Measurements from ENCODE around the gene MAD1L1. TPM values are rescaled to one million over a fixed set of nuclear protein-coding genes. Genes with fewer than 3 reads are reported as not detected.
A peak's percentile ranks its signal among the peaks of the same experiment; 100 is the strongest.

MAD1L1 gene
- total and polyA plus RNA-seq, 7 donors, result 11.7 to 17.5 (median 15.6) TPM

DNA sequence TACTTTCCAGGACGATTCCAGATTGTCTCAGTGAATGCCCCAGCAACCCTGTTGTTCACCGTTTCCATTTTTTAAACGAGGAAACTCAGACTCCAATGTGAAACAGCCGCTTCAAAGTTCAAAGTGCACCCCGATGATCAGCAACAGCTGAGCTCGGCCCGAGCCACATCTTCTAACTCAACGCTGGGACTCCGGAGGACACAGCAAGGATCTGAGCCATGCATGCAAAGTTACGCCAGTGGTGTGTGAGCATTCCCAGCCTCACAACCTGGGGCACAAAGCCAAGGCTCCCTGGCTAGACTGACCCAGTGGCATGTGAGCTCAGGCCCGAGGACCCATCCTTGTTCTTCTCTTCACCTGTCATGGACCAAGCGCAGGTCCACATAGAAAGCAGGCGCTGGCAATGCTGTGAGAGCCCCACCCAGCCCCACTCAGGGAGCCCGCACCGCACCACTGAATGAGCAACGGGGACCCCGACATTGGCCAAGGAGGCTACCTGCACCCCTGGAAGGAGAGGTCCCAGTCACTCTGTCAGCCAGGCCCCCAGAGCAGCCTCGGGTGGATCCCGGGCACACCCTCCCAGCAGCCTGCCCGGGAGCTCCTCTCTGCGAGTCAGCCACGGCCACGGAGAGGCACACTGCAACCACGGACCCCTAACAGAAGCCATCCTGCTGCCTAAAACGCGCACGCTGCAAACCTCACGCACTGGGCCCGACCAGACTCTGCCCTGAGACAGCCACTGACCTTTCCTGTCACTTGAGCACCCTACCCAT is 82.9 kb downstream of the MAD1L1 start:
- peaks cover 0 to 20% of the 10 kb centered on the region in 2 donors for H3K36me3 ChIP-seq (ENCODE audit: insufficient read depth in 1 of 2, low read depth in 1 of 2)
- peak; percentile 77 to 88 (median 86) for ATAC-seq
- peaks cover 27% of the 10 kb centered on the region for H3K4me1 ChIP-seq
- DNase-seq, result peak; percentile 35 to 78
- TF ChIP-seq, protein P1, sequence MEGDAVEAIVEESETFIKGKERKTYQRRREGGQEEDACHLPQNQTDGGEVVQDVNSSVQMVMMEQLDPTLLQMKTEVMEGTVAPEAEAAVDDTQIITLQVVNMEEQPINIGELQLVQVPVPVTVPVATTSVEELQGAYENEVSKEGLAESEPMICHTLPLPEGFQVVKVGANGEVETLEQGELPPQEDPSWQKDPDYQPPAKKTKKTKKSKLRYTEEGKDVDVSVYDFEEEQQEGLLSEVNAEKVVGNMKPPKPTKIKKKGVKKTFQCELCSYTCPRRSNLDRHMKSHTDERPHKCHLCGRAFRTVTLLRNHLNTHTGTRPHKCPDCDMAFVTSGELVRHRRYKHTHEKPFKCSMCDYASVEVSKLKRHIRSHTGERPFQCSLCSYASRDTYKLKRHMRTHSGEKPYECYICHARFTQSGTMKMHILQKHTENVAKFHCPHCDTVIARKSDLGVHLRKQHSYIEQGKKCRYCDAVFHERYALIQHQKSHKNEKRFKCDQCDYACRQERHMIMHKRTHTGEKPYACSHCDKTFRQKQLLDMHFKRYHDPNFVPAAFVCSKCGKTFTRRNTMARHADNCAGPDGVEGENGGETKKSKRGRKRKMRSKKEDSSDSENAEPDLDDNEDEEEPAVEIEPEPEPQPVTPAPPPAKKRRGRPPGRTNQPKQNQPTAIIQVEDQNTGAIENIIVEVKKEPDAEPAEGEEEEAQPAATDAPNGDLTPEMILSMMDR (IDR thresholded peaks at IDR 0.05), result no peak
- H3K27me3 ChIP-seq (ENCODE audit: insufficient read depth in 3 of 3, low read length in 2 of 3), result no peaks in the 10 kb centered on the region
- H3K27ac ChIP-seq, result no peak overlapping the region
- 59 to 78% (median 59%) methylated on average over 28 to 29 of the region's 29 CpGs for WGBS, 3 donors
- intact Hi-C loops (cut with DNase I), result loop anchor here in 1 of 2 donors (5.0 kb wide), 1 partner anchor 43 kb away; no protein-coding TSS in a partner anchor
- no peak overlapping the region for H3K4me3 ChIP-seq
- H3K9me3 ChIP-seq, result no peaks in the 10 kb centered on the region

DNA sequence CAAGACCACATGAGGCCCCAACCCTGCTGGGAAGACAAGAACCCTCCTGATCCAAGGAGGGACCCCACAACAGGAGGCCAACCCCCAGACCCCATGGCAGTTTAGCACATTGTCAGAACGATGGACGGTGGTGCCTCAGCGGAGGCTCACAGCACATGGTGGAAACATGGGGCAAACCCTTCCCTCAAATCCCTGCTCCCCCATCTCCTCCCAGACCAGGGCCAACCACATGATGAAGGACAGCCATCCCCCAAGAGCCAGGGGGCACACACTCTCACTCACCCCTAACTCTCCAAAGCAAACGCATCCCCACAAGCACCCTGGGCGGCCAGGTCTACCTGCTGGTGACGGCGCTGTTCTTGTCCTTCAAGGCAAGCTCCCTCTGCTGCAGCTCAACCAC is 83.9 kb downstream of the MAD1L1 start:
- TF ChIP-seq, protein P1 (IDR thresholded peaks at IDR 0.05), result no peak
- WGBS, 3 donors, result 96 to 99% (median 97%) methylated on average over 7 of the region's 7 CpGs

DNA sequence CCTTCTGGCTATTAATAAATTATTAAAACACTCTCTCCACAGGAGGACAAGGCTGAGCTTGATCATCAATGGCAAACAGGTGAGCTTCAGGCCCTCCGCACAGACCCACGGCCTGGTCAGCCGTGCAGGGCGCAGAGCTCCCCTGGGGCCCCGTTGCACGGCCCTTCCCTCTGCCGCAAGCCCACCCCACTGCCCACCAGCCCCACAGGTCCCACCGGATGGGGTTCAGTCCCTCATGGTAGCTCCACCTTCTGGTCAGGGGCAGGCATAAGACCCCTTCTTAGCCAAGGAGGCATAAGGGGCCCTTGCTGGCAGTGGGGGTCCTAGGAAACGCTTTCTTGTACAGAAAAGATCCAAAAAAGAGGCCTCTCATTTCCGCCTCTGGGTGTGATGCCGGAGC is 84.6 kb downstream of the MAD1L1 start:
- peaks cover 27% of the 10 kb centered on the region for H3K4me1 ChIP-seq
- H3K36me3 ChIP-seq (ENCODE audit: insufficient read depth in 1 of 2, low read depth in 1 of 2), result peaks cover 0 to 20% of the 10 kb centered on the region in 2 donors
- TF ChIP-seq, protein P1 (IDR thresholded peaks at IDR 0.05), result no peak
- H3K27ac ChIP-seq, result no peak overlapping the region
- no peak overlapping the region for H3K4me3 ChIP-seq
- ATAC-seq (no peak), DNase-seq (no peak)
- 95 to 97% (median 97%) methylated on average over 10 to 11 of the region's 11 CpGs for WGBS, 3 donors
- no peaks in the 10 kb centered on the region for H3K27me3 ChIP-seq (ENCODE audit: insufficient read depth in 3 of 3, low read length in 2 of 3)
- intact Hi-C loops (cut with DNase I), result loop anchor here in 1 of 2 donors (5.0 kb wide), 1 partner anchor 41 kb away; no protein-coding TSS in a partner anchor
- H3K9me3 ChIP-seq, result no peaks in the 10 kb centered on the region

More for the DNA sequence above, 83.9 kb downstream of the MAD1L1 start:
- intact Hi-C loops (cut with DNase I), result loop anchor here in 1 of 2 donors (5.0 kb wide), 1 partner anchor 42 kb away; no protein-coding TSS in a partner anchor
- ATAC-seq (no peak), DNase-seq (no peak)
- Histone ChIP-seq H3K36me3 (ENCODE audit: insufficient read depth in 1 of 2, low read depth in 1 of 2) (peaks cover 0 to 20% of the 10 kb centered on the region in 2 donors), H3K4me3 (no peak overlapping the region), H3K9me3 (no peaks in the 10 kb centered on the region), H3K4me1 (peaks cover 27% of the 10 kb centered on the region), H3K27me3 (ENCODE audit: insufficient read depth in 3 of 3, low read length in 2 of 3) (no peaks in the 10 kb centered on the region), H3K27ac (no peak overlapping the region)

DNA sequence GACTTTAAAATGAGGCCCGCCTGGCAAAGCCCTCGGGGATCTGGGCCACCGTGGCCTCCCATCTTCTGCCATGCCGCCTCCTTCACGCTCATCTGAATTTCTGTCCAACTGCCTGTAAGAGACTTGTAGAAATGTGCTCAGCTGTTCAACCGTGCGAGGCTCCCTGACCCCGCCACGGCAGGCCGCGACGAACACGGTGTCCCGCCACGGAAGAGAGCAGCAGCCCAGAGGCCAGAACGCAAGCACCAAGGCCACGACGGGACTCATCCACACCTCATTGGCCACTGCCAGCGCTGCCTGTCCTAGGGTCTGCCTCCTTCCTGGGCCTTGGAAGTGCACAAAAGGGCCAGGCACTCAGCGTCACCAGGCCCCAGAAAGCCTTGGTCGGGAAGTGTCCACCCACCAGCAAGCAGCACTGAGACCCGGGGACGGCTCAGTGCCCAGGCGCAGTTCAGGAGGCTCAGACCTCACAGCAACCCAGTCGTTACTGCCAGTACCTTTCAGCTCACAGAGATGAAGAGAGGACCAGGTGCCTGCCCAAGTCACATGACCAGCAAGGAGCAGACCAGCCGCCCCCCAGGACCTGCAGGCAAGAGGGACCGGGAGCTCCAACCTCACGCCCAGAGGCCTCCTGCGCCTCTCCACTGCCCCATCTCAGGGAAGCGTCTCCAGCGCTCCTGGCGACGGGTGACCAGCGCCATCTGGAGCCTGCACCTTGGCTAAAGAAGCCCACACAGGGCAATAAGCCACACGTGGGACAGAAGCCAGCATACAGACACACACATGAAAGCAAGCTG is 85.9 kb downstream of the MAD1L1 start:
- Histone ChIP-seq H3K36me3 (ENCODE audit: insufficient read depth in 1 of 2, low read depth in 1 of 2) (peaks cover 0 to 20% of the 10 kb centered on the region in 2 donors), H3K27ac (no peak overlapping the region), H3K27me3 (ENCODE audit: insufficient read depth in 3 of 3, low read length in 2 of 3) (no peaks in the 10 kb centered on the region), H3K4me1 (peaks cover 32% of the 10 kb centered on the region), H3K9me3 (no peaks in the 10 kb centered on the region), H3K4me3 (no peak overlapping the region)
- WGBS, 3 donors, result 91 to 92% (median 92%) methylated on average over 34 to 35 of the region's 35 CpGs
- no peak for ATAC-seq
- no peak for DNase-seq
- intact Hi-C loops (cut with DNase I), result loop anchor here in 1 of 2 donors (5.0 kb wide), 1 partner anchor 40 kb away; no protein-coding TSS in a partner anchor
- TF ChIP-seq, protein P1 (IDR thresholded peaks at IDR 0.05), result no peak
